IPS-NIHi7 (cell line): ENCODE results near the gene ATP1B1.
"Not testable (repeated sequence)": the region's sequence is repeated elsewhere in the genome, so short reads cannot be mapped to it uniquely, and the experiment has no call there.

Source experiments
- DNase-seq: peaks from one replicate; pipeline ENCODE4 v3.0.0; 2012; ENCODE audit warnings: mixed read lengths; ENCODE audit errors: extremely low spot score

The ATP1B1 gene

GRCh38 chr1:169115891-169116585, 9.5 kb downstream of the ATP1B1 start:
- no peak for DNase-seq

GRCh38 chr1:169117014-169117413, 10.5 kb downstream of the ATP1B1 start:
- no peak for DNase-seq

- no peak for DNase-seq
Measured at GRCh38 chr1:169117599-169117998, 11.1 kb downstream of the ATP1B1 start.

- no peak for DNase-seq
Measured at GRCh38 chr1:169118227-169118626, 11.7 kb downstream of the ATP1B1 start.

GRCh38 chr1:169119405-169119804, 12.9 kb downstream of the ATP1B1 start:
- no peak for DNase-seq

- DNase-seq, result no peak
Measured at GRCh38 chr1:169120066-169120465, 13.6 kb downstream of the ATP1B1 start.

- no peak for DNase-seq
Measured at GRCh38 chr1:169121146-169121923, 14.8 kb downstream of the ATP1B1 start.

GRCh38 chr1:169122976-169123375, 16.5 kb downstream of the ATP1B1 start:
- DNase-seq, result no peak

GRCh38 chr1:169124459-169124858, 18.0 kb downstream of the ATP1B1 start:
- DNase-seq, result no peak

GRCh38 chr1:169125597-169125996, 19.1 kb downstream of the ATP1B1 start:
- not testable (repeated sequence) for DNase-seq

GRCh38 chr1:169126335-169126734, 19.8 kb downstream of the ATP1B1 start:
- DNase-seq, result no peak

- DNase-seq, result no peak
Measured at GRCh38 chr1:169127305-169127704, 20.8 kb downstream of the ATP1B1 start.

GRCh38 chr1:169128562-169128961, 22.1 kb downstream of the ATP1B1 start:
- DNase-seq, result no peak

GRCh38 chr1:169129109-169129784, 22.8 kb downstream of the ATP1B1 start:
- no peak for DNase-seq

GRCh38 chr1:169130683-169131082, 24.2 kb downstream of the ATP1B1 start:
- no peak for DNase-seq

- no peak for DNase-seq
Measured at GRCh38 chr1:169132512-169133227, 26.2 kb downstream of the ATP1B1 start.

GRCh38 chr1:169133228-169133576, 26.7 kb downstream of the ATP1B1 start:
- DNase-seq, result no peak

GRCh38 chr1:169133801-169134502, 27.5 kb downstream of the ATP1B1 start:
- no peak for DNase-seq

GRCh38 chr1:169137357-169137756, 30.9 kb downstream of the ATP1B1 start:
- no peak for DNase-seq

GRCh38 chr1:169138866-169139670, 32.6 kb downstream of the ATP1B1 start:
- no peak for DNase-seq

- no peak for DNase-seq
Measured at GRCh38 chr1:169141356-169141755, 34.9 kb downstream of the ATP1B1 start.
